HG03097 (cell line): ENCODE results near the gene MAPKAPK2.
"Not testable (repeated sequence)": the region's sequence is repeated elsewhere in the genome, so short reads cannot be mapped to it uniquely, and the experiment has no call there.

Experiments used
- ATAC-seq: cut with Tn5 transposase; IDR thresholded peaks from one replicate; pipeline ENCODE4 v1.9.1; 2021; ENCODE audit not compliant: unreplicated experiment, low FRiP score

The MAPKAPK2 gene

GRCh38 chr1:206738370-206739366, 54.0 kb downstream of the MAPKAPK2 start:
- ATAC-seq, result peak; percentile 2

DNA sequence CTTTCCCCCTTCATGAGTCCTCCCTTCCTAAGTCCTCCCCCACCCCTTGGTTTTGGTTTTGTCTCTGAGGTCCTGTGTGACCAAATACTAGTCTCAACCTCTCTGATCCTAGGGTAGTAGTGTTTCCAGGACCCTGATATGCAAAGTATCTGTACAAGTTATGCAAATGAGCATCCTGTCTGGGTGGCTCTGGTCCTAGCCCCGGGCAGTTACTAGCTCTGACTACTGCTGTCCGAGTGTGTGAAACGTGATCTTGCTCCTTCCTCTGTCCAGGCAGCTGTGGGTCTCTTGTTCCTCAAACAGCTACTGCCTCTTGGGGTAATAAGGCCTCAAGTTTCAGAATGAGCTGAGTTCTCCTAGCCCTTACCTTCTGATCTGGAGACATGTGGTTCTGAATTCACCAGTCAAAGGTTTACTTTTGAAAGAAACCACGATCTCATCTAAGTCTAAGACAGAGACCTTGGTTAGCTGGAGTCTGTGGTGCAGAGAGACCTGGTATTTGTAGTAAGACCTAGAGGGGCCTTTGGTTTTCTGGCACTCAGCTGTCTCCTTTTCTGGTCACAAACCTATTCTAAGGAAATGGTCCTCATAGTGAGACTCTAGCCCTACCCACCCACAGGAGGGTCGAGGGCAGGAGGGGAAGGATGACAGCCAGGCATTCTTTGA, 54.8 kb downstream of the MAPKAPK2 start:
- peak; percentile 78 for ATAC-seq

GRCh38 chr1:206741142-206741701, 56.5 kb downstream of the MAPKAPK2 start:
- ATAC-seq, result no peak

DNA sequence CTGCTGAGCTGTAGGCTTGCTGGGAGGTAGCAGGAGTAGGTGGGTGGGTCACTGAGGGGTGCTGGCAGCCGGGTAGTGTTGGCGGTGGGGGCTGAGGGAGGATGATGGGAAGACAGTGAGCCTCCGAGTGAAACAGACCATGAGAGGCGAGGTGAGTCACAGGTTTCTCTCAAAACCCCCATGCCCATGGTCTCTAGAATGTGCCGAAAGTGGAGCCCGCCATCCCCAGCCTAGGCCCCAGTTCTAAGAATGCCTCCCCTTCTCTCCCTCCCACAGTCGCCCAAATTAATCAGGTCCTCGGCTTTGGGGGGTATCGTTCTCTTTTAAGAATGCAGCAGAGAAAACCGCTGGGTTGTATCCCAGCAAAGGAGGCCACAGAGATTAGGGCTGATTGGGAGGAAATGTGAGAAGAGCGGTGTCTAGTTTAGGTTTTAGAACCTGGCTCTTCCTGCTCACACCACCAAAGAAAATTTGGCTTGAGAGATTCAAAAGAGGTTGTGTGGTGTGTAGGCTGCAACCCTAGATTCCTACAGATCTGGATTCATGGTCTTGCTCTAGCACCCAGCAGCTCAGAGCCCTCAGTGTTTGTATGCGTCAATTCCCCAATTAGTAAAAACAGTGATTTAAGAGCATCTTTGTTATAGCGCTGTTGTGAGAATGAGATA, 58.1 kb downstream of the MAPKAPK2 start:
- ATAC-seq, result no peak

GRCh38 chr1:206744683-206745082, 60.0 kb downstream of the MAPKAPK2 start:
- ATAC-seq, result no peak

- ATAC-seq, result no peak
These were observed 60.6 kb downstream of the MAPKAPK2 start for GRCh38 chr1:206745301-206745700.

GRCh38 chr1:206748348-206749030, 63.8 kb downstream of the MAPKAPK2 start:
- ATAC-seq, result no peak

- ATAC-seq, result no peak
These were observed 67.2 kb downstream of the MAPKAPK2 start for GRCh38 chr1:206751891-206752290.

DNA sequence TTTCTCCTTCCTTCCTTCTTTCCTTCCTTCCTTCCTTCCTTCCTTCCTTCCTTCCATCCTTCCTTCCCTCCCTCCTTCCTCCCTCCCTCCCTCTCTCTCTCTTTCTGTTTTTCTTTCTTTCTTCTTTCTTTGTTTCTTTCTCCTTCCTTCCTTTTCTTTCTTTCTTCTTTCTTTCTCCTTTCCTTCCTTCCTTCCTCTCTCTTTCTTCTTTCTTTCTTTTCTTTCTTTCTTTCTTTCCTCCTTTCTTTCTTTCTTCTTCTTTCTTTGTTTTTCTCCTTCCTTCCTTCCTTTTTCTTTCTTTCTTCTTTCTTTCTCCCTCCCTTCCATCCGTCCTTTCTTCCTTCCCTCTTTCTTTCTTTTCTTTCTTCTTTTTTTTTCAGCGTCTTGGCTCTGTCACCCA, 67.8 kb downstream of the MAPKAPK2 start:
- ATAC-seq, result no peak

GRCh38 chr1:206753141-206753540, 68.4 kb downstream of the MAPKAPK2 start:
- ATAC-seq, result no peak

DNA sequence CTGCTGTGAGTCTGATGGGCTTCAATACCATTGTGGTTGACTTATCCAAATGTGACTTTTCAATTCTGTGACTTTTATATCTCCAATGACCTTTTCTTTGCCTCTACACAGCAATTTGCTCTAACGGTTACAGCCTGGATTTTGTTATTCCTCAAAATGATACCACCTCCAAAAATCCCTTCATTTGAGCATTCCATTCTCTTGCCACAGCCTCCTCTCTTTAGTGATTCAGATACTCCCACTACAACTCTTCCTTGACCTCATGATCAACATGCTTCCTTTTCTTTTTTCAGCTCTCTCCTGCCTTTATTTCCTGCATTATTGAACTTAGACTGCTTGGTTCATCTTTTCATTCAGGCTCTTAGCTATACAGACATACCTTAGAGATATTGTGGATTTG, 69.3 kb downstream of the MAPKAPK2 start:
- no peak for ATAC-seq

- no peak for ATAC-seq
These were observed 73.0 kb downstream of the MAPKAPK2 start for GRCh38 chr1:206757524-206758266.

DNA sequence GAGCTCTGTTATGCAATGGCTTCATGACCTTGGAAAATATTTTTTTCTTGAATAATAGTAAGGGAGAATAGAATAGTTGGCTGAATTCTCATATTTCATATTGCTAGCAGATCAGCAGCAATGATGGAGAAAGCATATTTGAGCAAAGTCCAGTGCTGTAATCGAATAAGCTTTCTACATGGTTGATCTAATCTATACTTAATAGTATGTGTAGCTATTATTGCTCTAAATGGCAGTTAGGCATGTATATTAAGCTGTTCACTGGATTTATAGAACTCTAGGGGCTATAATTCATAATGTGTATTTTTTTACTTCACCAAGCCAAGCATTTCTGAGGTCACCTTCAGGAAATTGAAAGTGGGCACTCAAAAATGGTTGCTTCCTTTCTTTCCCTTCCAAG, 75.9 kb downstream of the MAPKAPK2 start:
- no peak for ATAC-seq

DNA sequence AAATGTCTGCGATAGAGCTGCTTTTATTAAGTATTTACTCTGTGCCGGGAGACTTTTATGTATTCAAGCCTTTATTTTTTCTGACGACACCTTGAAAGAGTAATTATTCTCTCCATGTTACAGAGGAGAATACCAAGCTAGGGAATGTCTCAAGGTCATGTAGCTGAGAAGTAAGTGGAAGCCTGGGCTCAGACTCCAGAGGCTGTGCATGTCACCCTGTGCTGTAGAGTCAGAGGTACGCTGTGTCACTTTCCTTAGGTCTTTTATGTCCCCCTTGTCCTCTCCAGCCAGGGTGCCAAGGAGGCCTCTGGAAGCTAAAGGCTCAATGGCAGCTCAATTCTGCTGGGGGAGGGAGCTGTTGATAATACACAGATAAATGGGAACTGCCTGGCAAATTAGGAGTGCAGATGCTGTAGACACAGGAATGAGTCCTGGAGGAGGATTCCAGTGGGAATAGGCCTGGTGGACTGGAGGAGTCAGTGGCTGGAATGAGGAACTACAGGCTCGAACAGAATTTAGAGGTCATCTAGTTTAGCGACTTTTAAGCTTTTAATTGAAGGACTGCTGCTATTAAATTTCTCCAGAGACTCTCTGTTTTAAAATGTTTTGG, 76.6 kb downstream of the MAPKAPK2 start:
- no peak for ATAC-seq

GRCh38 chr1:206762741-206763364, 78.1 kb downstream of the MAPKAPK2 start:
- not testable (repeated sequence) for ATAC-seq

DNA sequence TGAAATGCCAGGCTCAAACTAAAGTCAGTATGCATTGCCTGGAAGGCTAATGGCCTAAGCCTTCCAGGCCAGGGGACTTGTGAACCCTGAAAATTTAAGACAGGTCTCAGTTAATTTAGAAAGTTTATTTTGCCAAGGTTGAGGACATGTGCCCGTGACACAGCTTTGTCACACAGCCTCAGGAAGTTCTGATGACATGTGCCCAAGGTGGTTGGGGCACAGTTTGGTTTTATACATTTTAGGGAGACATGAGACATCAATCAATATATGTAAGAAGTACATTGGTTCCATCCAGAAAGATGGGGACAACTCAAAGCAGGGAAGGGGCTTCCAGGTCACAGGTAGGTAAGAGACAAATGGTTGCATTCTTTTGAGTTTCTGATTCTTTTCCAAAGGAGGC, 81.1 kb downstream of the MAPKAPK2 start:
- ATAC-seq, result not testable (repeated sequence)

GRCh38 chr1:206766251-206766856, 81.6 kb downstream of the MAPKAPK2 start:
- ATAC-seq, result peak; percentile 41
